A549 (cell line): ENCODE data around the gene NTN5. TPM values are rescaled to one million over a fixed set of nuclear protein-coding genes. Genes with fewer than 3 reads are reported as not detected.

Experiments
- ATAC-seq, 2 experiments: fragments of 200-7000 bp in 1 of 2; fragments of >200 bp in 1 of 2; cut with Nextera tagmentation in 1 of 2; cut with Tn5 transposase in 1 of 2; 3 replicates each; pipeline versions ENCODE4 v1.8.0 to v1.9.1; 2018 to 2020; ENCODE audit warnings: mild to moderate bottlenecking in 1 of 2, moderate library complexity in 1 of 2
- CTCF ChIA-PET: fragments of 300-600 bp; sonication (Branson Sonifier 250); formaldehyde crosslinking; extraction: SDS; loops from one replicate; lab custom pipeline; 2021; ENCODE audit warnings: antibody characterized with exemption, inconsistent platforms; lab: Yijun Ruan, JAX
- POLR2A ChIA-PET: fragments of 350-600 bp; formaldehyde crosslinking; extraction: SDS; loops from one replicate; lab custom pipeline; 2021; ENCODE audit warnings: antibody characterized with exemption, inconsistent platforms; lab: Yijun Ruan, JAX
- DNase-seq, 2 experiments: peaks; one replicate each; pipeline versions ENCODE4 v3.0.0 to v3.0.0-alpha.2; 2011 to 2016; ENCODE audit warnings: low read depth in 1 of 2, low spot score in 1 of 2
- FAIRE-seq: peaks from 2 replicates; lab custom pipeline; 2011; peaks lifted over from hg19 to GRCh38; lab: Jason Lieb, UNC
- H3K27ac ChIP-seq, 2 experiments: fragments of >200 bp; sonication (Bioruptor Twin); formaldehyde crosslinking; 3 replicates each; pipeline ENCODE4 v1.5.1; 2016 to 2017
- H3K4me1 ChIP-seq: fragments of >200 bp; sonication (Bioruptor Twin); formaldehyde crosslinking; 3 replicates; pipeline ENCODE4 v1.6.1; 2016
- H3K4me2 ChIP-seq: fragments of >200 bp; sonication (Bioruptor Twin); formaldehyde crosslinking; 3 replicates; pipeline ENCODE4 v1.6.1; 2016
- H3K4me3 ChIP-seq: fragments of >200 bp; sonication (Bioruptor Twin); formaldehyde crosslinking; 3 replicates; pipeline ENCODE4 v1.5.1; 2016
- H3K9me3 ChIP-seq: fragments of >200 bp; sonication (Bioruptor Twin); formaldehyde crosslinking; 3 replicates; pipeline ENCODE4 v1.6.1; 2016
- CBX2 ChIP-seq: fragments of 200-600 bp; sonication (generic); IDR thresholded peaks from 2 replicates; pipeline ENCODE4 v1.6.1; 2016; ENCODE audit warnings: low read depth, mild to moderate bottlenecking, borderline replicate concordance
- CHD2 ChIP-seq: fragments of 150-350 bp; IDR thresholded peaks from 2 replicates; pipeline ENCODE4 v1.6.1; 2014; ENCODE audit warnings: low read length; ENCODE audit not compliant: partially characterized antibody
- EHF ChIP-seq: fragments of 250-450 bp; sonication (Bioruptor Pico); IDR thresholded peaks from 2 replicates; pipeline ENCODE4 v1.5.0; 2020; ENCODE audit warnings: mild to moderate bottlenecking
- EHMT2 ChIP-seq: fragments of 200-600 bp; sonication (generic); IDR thresholded peaks from 2 replicates; pipeline ENCODE4 v1.6.1; 2016; ENCODE audit warnings: antibody characterized with exemption, low read depth, mild to moderate bottlenecking, moderate library complexity
- ESRRA ChIP-seq: fragments of 150-350 bp; IDR thresholded peaks from 2 replicates; pipeline ENCODE4 v1.6.1; 2014; ENCODE audit warnings: mild to moderate bottlenecking, low read length, borderline replicate concordance
- HEYL ChIP-seq: fragments of 250-450 bp; sonication (Bioruptor Pico); IDR thresholded peaks from 2 replicates; pipeline ENCODE4 v1.8.0; 2021; ENCODE audit warnings: mild to moderate bottlenecking, moderate library complexity
- HOXA7 ChIP-seq: fragments of 250-450 bp; sonication (Bioruptor Pico); IDR thresholded peaks from 2 replicates; pipeline ENCODE4 v1.5.0; 2020; ENCODE audit warnings: mild to moderate bottlenecking, moderate library complexity
- JUNB ChIP-seq: fragments of >200 bp; sonication (Bioruptor Twin); formaldehyde crosslinking; IDR thresholded peaks from 2 replicates; pipeline ENCODE4 v1.6.1; 2016
- KDM1A ChIP-seq: fragments of 200-600 bp; sonication (generic); IDR thresholded peaks from 2 replicates; pipeline ENCODE4 v1.6.1; 2016; ENCODE audit warnings: low read depth, mild to moderate bottlenecking
- MAZ ChIP-seq: fragments of 150-350 bp; IDR thresholded peaks from 2 replicates; pipeline ENCODE4 v1.6.1; 2014; ENCODE audit warnings: antibody characterized with exemption, low read depth, low read length, borderline replicate concordance
- MYC ChIP-seq: IDR thresholded peaks from 2 replicates; pipeline ENCODE4 v1.6.1; 2012; ENCODE audit warnings: mild to moderate bottlenecking, inconsistent platforms, low read length, improper control_type of control experiment, borderline replicate concordance
- NR3C1 ChIP-seq: fragments of >200 bp; sonication (Bioruptor Twin); formaldehyde crosslinking; IDR thresholded peaks from 3 replicates; pipeline ENCODE4 v1.6.1; 2017
- PHF8 ChIP-seq: fragments of 200-600 bp; sonication (generic); IDR thresholded peaks from 2 replicates; pipeline ENCODE4 v1.6.1; 2016; ENCODE audit warnings: low read depth, mild to moderate bottlenecking, antibody characterized with exemption, moderate library complexity, borderline replicate concordance
- POLR2A ChIP-seq: IDR thresholded peaks from 2 replicates; pipeline ENCODE4 v1.6.1; 2012; ENCODE audit warnings: mild to moderate bottlenecking, low read length
- RFX5 ChIP-seq: fragments of 450-650 bp; IDR thresholded peaks from 2 replicates; pipeline ENCODE4 v1.7.1; 2014; ENCODE audit warnings: antibody characterized with exemption, mild to moderate bottlenecking, moderate library complexity
- SMC3 ChIP-seq: fragments of >200 bp; sonication (Bioruptor Twin); formaldehyde crosslinking; IDR thresholded peaks from 3 replicates; pipeline ENCODE4 v1.6.1; 2018; ENCODE audit warnings: inconsistent platforms
- SREBF2 ChIP-seq: fragments of 450-650 bp; IDR thresholded peaks from 2 replicates; pipeline ENCODE4 v1.6.1; 2014; ENCODE audit warnings: mild to moderate bottlenecking, moderate library complexity
- TFCP2L1 ChIP-seq: fragments of 250-450 bp; sonication (Bioruptor Pico); IDR thresholded peaks from 2 replicates; pipeline ENCODE4 v1.5.0; 2021; ENCODE audit warnings: mild to moderate bottlenecking
- TP53 ChIP-seq: fragments of 250-450 bp; sonication (Bioruptor Pico); IDR thresholded peaks from 2 replicates; pipeline ENCODE4 v1.5.0; 2021; ENCODE audit warnings: mild to moderate bottlenecking, moderate library complexity
- WGBS: methylation state at CpG from one replicate; pipeline ENCODE4 v1.1.6; 2017; ENCODE audit errors: missing lambda C conversion rate; 5-methylcytosine and 5-hydroxymethylcytosine counted together
- polyA plus RNA-seq, 4 experiments: library from polyadenylated mRNA; depleted of rRNA in 3 of 4; stranded (reverse); fragments of >200 nt; fragmentation: RNase III in 1 of 4; extraction: RNeasy Plus Mini Kit Qiagen cat#74134 plus additional on column Dnase treatment in 1 of 4; gene quantifications; 2 replicates in 3 of 4; 3 replicates in 1 of 4; pipeline ENCODE4 v1.2.3, GENCODE V29; 2011 to 2017
- TF ChIP-seq, protein P1 (sequence below): fragments of 250-450 bp; sonication (Bioruptor Pico); IDR thresholded peaks from 2 replicates; pipeline ENCODE4 v1.5.0; 2020; ENCODE audit warnings: low read depth, mild to moderate bottlenecking, moderate library complexity
- TF ChIP-seq, protein P2 (sequence below): fragments of 450-650 bp; IDR thresholded peaks from 2 replicates; pipeline ENCODE4 v1.6.1; 2014; ENCODE audit warnings: antibody characterized with exemption
- TF ChIP-seq, protein P3 (sequence below): fragments of >200 bp; sonication (Bioruptor Twin); formaldehyde crosslinking; IDR thresholded peaks from 3 replicates; pipeline ENCODE4 v1.6.1; 2016
- TF ChIP-seq, protein P4 (sequence below): fragments of 200-600 bp; sonication (generic); IDR thresholded peaks from 2 replicates; pipeline ENCODE4 v1.6.1; 2016; ENCODE audit warnings: antibody characterized with exemption, mild to moderate bottlenecking, moderate library complexity

NTN5 gene
- polyA plus RNA-seq, 2 of the 4 experiments (the other 2 are of a cell fraction), result 0.18 to 0.22 TPM

DNA sequence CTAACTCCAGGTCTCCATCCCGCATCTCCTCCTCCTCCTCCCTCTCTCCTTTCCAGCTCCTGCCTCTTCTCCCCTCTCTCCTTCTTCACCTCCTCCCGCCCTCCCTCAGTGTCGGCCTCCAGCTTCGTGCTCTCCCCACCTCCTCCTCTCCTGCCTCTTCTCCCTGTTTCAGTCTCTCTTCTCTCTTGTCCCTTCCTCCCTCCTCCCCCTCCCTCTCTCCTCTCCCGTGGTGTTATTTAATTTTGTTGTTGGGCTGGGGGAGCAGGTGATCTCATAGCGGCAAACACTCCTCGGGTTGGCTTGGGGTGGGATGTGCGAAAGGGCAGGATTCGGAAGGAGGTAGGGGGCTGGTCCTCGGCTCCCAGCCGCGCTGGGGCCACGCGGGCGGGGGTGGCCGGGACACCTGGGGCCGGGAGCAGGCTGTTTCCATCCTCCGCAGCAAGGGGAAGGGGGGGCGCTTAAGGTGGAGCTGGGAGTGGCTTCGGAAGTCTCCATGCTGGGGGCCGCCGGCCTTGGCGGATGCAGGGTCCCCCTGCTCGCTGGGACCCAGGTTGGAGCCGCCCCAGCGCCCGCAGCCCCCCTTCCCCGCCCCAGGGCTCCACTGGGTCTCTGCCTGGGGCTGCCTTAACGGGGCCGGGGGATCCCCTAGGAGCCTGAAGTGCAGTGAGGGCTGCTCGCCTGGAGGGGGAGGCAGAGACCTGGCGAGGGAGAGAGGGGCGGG lies 26.7 kb downstream of the NTN5 start, which contains the start of gene CA11 (continued):
- TF ChIP-seq RFX5 (no peak), SMC3 (peak; percentile 83), CHD2 (peak; percentile 34), KDM1A (0 out of 2 replicates have a peak, but pooled peaks have one; percentile 24), MAZ (peak; percentile 72; the same call in 1 of the 2 replicates), ESRRA (no peak), TP53 (no peak)
- TF ChIP-seq, protein P1, sequence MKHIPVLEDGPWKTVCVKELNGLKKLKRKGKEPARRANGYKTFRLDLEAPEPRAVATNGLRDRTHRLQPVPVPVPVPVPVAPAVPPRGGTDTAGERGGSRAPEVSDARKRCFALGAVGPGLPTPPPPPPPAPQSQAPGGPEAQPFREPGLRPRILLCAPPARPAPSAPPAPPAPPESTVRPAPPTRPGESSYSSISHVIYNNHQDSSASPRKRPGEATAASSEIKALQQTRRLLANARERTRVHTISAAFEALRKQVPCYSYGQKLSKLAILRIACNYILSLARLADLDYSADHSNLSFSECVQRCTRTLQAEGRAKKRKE (CRISPR knock-in tag), result 0 out of 2 replicates have a peak, but pooled peaks have one; percentile 28
- TF ChIP-seq, protein P2, sequence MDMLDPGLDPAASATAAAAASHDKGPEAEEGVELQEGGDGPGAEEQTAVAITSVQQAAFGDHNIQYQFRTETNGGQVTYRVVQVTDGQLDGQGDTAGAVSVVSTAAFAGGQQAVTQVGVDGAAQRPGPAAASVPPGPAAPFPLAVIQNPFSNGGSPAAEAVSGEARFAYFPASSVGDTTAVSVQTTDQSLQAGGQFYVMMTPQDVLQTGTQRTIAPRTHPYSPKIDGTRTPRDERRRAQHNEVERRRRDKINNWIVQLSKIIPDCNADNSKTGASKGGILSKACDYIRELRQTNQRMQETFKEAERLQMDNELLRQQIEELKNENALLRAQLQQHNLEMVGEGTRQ, result no peak
- TF ChIP-seq, protein P3, sequence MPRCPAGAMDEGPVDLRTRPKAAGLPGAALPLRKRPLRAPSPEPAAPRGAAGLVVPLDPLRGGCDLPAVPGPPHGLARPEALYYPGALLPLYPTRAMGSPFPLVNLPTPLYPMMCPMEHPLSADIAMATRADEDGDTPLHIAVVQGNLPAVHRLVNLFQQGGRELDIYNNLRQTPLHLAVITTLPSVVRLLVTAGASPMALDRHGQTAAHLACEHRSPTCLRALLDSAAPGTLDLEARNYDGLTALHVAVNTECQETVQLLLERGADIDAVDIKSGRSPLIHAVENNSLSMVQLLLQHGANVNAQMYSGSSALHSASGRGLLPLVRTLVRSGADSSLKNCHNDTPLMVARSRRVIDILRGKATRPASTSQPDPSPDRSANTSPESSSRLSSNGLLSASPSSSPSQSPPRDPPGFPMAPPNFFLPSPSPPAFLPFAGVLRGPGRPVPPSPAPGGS, result 0 out of 3 replicates have a peak, but pooled peaks have one; percentile 24

DNA sequence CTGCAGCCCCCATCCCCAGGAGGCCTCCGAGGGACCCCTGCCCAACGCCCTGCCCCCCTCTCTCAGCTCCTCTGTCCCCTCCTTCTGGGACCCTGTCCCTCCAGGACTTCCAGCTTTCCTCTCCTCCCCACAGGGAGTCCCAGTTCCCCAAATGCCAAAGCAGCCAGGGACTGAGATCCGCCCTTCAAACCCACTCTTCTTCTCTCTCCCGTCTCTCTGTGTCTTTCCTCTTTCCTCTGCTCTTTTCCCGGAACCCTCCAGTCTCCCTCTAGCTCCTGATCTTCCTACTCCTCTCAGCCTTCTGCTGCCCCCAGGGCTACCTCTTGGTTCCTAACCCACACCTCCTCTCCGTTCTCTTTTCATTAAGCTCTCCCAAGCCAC lies 27.2 kb downstream of the NTN5 start:
- Histone ChIP-seq H3K4me3 (peak overlapping the region; percentile 54), H3K27ac (peak overlapping the region; percentile 87 to 88), H3K9me3 (no peaks in the 10 kb centered on the region), H3K4me2 (peak overlapping the region; percentile 94), H3K4me1 (peaks cover 18% of the 10 kb centered on the region; the same call in 2 of the 3 replicates)
- DNase-seq, result no peak
- FAIRE-seq, result no peak
- ChIA-PET POLR2A (interaction anchor here (1.0 to 3.1 kb wide), 10 partner anchors 11 to 316 kb away, joined by 3 to 15 read pairs (median 4); partner anchors contain the start of genes PPP1R15A, RPL18 and SPHK2), CTCF (interaction anchor here (0.5 to 3.5 kb wide), 59 partner anchors 9 to 348 kb away, joined by 3 to 39 read pairs (median 4); partner anchors contain the start of genes FUT1, FUT2, HSD17B14 and IZUMO1)
- TF ChIP-seq CBX2, result no peak
- TF ChIP-seq SREBF2, result no peak
- no peak for TF ChIP-seq HEYL
- TF ChIP-seq HOXA7, result no peak
- TF ChIP-seq POLR2A, result no peak
- TF ChIP-seq, protein P4, sequence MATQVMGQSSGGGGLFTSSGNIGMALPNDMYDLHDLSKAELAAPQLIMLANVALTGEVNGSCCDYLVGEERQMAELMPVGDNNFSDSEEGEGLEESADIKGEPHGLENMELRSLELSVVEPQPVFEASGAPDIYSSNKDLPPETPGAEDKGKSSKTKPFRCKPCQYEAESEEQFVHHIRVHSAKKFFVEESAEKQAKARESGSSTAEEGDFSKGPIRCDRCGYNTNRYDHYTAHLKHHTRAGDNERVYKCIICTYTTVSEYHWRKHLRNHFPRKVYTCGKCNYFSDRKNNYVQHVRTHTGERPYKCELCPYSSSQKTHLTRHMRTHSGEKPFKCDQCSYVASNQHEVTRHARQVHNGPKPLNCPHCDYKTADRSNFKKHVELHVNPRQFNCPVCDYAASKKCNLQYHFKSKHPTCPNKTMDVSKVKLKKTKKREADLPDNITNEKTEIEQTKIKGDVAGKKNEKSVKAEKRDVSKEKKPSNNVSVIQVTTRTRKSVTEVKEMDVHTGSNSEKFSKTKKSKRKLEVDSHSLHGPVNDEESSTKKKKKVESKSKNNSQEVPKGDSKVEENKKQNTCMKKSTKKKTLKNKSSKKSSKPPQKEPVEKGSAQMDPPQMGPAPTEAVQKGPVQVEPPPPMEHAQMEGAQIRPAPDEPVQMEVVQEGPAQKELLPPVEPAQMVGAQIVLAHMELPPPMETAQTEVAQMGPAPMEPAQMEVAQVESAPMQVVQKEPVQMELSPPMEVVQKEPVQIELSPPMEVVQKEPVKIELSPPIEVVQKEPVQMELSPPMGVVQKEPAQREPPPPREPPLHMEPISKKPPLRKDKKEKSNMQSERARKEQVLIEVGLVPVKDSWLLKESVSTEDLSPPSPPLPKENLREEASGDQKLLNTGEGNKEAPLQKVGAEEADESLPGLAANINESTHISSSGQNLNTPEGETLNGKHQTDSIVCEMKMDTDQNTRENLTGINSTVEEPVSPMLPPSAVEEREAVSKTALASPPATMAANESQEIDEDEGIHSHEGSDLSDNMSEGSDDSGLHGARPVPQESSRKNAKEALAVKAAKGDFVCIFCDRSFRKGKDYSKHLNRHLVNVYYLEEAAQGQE, result no peak
- TF ChIP-seq EHMT2, result no peak
- TF ChIP-seq TFCP2L1 (CRISPR knock-in tag), result no peak
- TF ChIP-seq MYC, result no peak
- TF ChIP-seq JUNB, result no peak
- TF ChIP-seq KDM1A, result no peak
- no peak for TF ChIP-seq NR3C1
- TF ChIP-seq RFX5, result no peak
- no peak for TF ChIP-seq TP53
- TF ChIP-seq PHF8, result no peak
- TF ChIP-seq EHF (CRISPR knock-in tag), result no peak
- ATAC-seq, result peak; percentile 45 to 51
- WGBS, result 2% methylated on average over 6 of the region's 6 CpGs
